ENCODE data around the gene ATP8B1.

The ATP8B1 gene

GRCh38 chr18:57715073-57715472 lies 88.0 kb downstream of the ATP8B1 start:
- DNase-seq, result no peak
- Histone ChIP-seq H4K8ac (ENCODE audit: low read depth, low read length) (no peak overlapping the region), H3K14ac (ENCODE audit: low read length) (no peak overlapping the region), H3K79me1 (ENCODE audit: low read length) (no peaks in the 10 kb centered on the region), H4K91ac (ENCODE audit: low read depth, low read length) (no peak overlapping the region), H3K79me2 (ENCODE audit: control insufficient read depth, insufficient read depth, low read length, poor library complexity) (no peaks in the 10 kb centered on the region), H3K4me1 (ENCODE audit: control insufficient read depth in 1 of 2, insufficient read depth in 2 of 2, low read length in 2 of 2) (peaks cover 5 to 7% of the 10 kb centered on the region in 2 experiments), H3K23ac (ENCODE audit: low read length) (no peak overlapping the region), H3K4ac (ENCODE audit: low read depth, low read length) (no peak overlapping the region), H2AK5ac (ENCODE audit: low read length) (no peak overlapping the region), H2AFZ (ENCODE audit: insufficient read depth, low read length, poor library complexity) (no peak overlapping the region), H3K27ac (ENCODE audit: low read depth, low read length) (no peak overlapping the region), H3K36me3 (ENCODE audit: control insufficient read depth in 1 of 2, insufficient read depth in 2 of 2, low read length in 2 of 2) (no peaks in the 10 kb centered on the region), H3K18ac (ENCODE audit: low read length) (no peak overlapping the region), H3K4me2 (ENCODE audit: low read length) (no peak overlapping the region), H4K12ac (ENCODE audit: low read depth, low read length) (no peak overlapping the region), H3K27me3 (ENCODE audit: insufficient read depth, low read length) (no peaks in the 10 kb centered on the region), H2BK12ac (ENCODE audit: low read length) (no peak overlapping the region), H3K4me3 (ENCODE audit: low read depth, low read length) (no peak overlapping the region), H2BK120ac (ENCODE audit: insufficient read depth, low read length, poor library complexity) (no peak overlapping the region), H2BK5ac (ENCODE audit: low read depth, low read length, poor library complexity) (no peak overlapping the region), H3K9me3 (ENCODE audit: insufficient read depth, low read depth, low read length) (no peaks in the 10 kb centered on the region), H3K9ac (ENCODE audit: low read length) (no peak overlapping the region)
- WGBS (ENCODE audit: extremely low coverage, insufficient coverage, insufficient read length), result no CpG with 5 or more reads among the region's 2 CpGs

GRCh38 chr18:57710226-57710625 lies 92.9 kb downstream of the ATP8B1 start:
- no peak overlapping the region for H3K4me3 ChIP-seq (ENCODE audit: low read depth, low read length)
- H3K9ac ChIP-seq (ENCODE audit: low read length), result no peak overlapping the region
- H3K4me2 ChIP-seq (ENCODE audit: low read length), result no peak overlapping the region
- no peak overlapping the region for H2BK120ac ChIP-seq (ENCODE audit: insufficient read depth, low read length, poor library complexity)
- no peaks in the 10 kb centered on the region for H3K79me2 ChIP-seq (ENCODE audit: control insufficient read depth, insufficient read depth, low read length, poor library complexity)
- no peaks in the 10 kb centered on the region for H3K27me3 ChIP-seq (ENCODE audit: insufficient read depth, low read length)
- no peaks in the 10 kb centered on the region for H3K79me1 ChIP-seq (ENCODE audit: low read length)
- H3K36me3 ChIP-seq (ENCODE audit: control insufficient read depth in 1 of 2, insufficient read depth in 2 of 2, low read length in 2 of 2), result no peaks in the 10 kb centered on the region
- H4K91ac ChIP-seq (ENCODE audit: low read depth, low read length), result no peak overlapping the region
- no peak for DNase-seq
- no peak overlapping the region for H2BK12ac ChIP-seq (ENCODE audit: low read length)
- no peak overlapping the region for H3K18ac ChIP-seq (ENCODE audit: low read length)
- no peak overlapping the region for H3K14ac ChIP-seq (ENCODE audit: low read length)
- H4K12ac ChIP-seq (ENCODE audit: low read depth, low read length), result no peak overlapping the region
- no peak overlapping the region for H3K4ac ChIP-seq (ENCODE audit: low read depth, low read length)
- no peak overlapping the region for H3K27ac ChIP-seq (ENCODE audit: low read depth, low read length)
- H2BK5ac ChIP-seq (ENCODE audit: low read depth, low read length, poor library complexity), result no peak overlapping the region
- H2AK5ac ChIP-seq (ENCODE audit: low read length), result no peak overlapping the region
- no peak overlapping the region for H4K8ac ChIP-seq (ENCODE audit: low read depth, low read length)
- peaks cover 8 to 10% of the 10 kb centered on the region in 2 experiments for H3K4me1 ChIP-seq (ENCODE audit: control insufficient read depth in 1 of 2, insufficient read depth in 2 of 2, low read length in 2 of 2)
- no peak overlapping the region for H3K23ac ChIP-seq (ENCODE audit: low read length)
- H2AFZ ChIP-seq (ENCODE audit: insufficient read depth, low read length, poor library complexity), result no peak overlapping the region
- no peaks in the 10 kb centered on the region for H3K9me3 ChIP-seq (ENCODE audit: insufficient read depth, low read depth, low read length)
- no CpG with 5 or more reads among the region's 4 CpGs for WGBS (ENCODE audit: extremely low coverage, insufficient coverage, insufficient read length)

GRCh38 chr18:57709335-57709734 lies 93.8 kb downstream of the ATP8B1 start:
- no peak overlapping the region for H3K4ac ChIP-seq (ENCODE audit: low read depth, low read length)
- no peak overlapping the region for H3K9ac ChIP-seq (ENCODE audit: low read length)
- no peak overlapping the region for H4K91ac ChIP-seq (ENCODE audit: low read depth, low read length)
- H3K23ac ChIP-seq (ENCODE audit: low read length), result no peak overlapping the region
- H3K27me3 ChIP-seq (ENCODE audit: insufficient read depth, low read length), result no peaks in the 10 kb centered on the region
- no peak for DNase-seq
- peaks cover 8 to 10% of the 10 kb centered on the region in 2 experiments for H3K4me1 ChIP-seq (ENCODE audit: control insufficient read depth in 1 of 2, insufficient read depth in 2 of 2, low read length in 2 of 2)
- no peak overlapping the region for H2BK5ac ChIP-seq (ENCODE audit: low read depth, low read length, poor library complexity)
- no peak overlapping the region for H4K12ac ChIP-seq (ENCODE audit: low read depth, low read length)
- H2AK5ac ChIP-seq (ENCODE audit: low read length), result no peak overlapping the region
- no peak overlapping the region for H3K4me3 ChIP-seq (ENCODE audit: low read depth, low read length)
- no peaks in the 10 kb centered on the region for H3K36me3 ChIP-seq (ENCODE audit: control insufficient read depth in 1 of 2, insufficient read depth in 2 of 2, low read length in 2 of 2)
- no peak overlapping the region for H3K27ac ChIP-seq (ENCODE audit: low read depth, low read length)
- no peak overlapping the region for H4K8ac ChIP-seq (ENCODE audit: low read depth, low read length)
- WGBS (ENCODE audit: extremely low coverage, insufficient coverage, insufficient read length), result no CpG with 5 or more reads among the region's 1 CpG
- no peaks in the 10 kb centered on the region for H3K79me1 ChIP-seq (ENCODE audit: low read length)
- no peak overlapping the region for H3K4me2 ChIP-seq (ENCODE audit: low read length)
- no peak overlapping the region for H2BK12ac ChIP-seq (ENCODE audit: low read length)
- no peak overlapping the region for H3K14ac ChIP-seq (ENCODE audit: low read length)
- no peak overlapping the region for H3K18ac ChIP-seq (ENCODE audit: low read length)
- no peaks in the 10 kb centered on the region for H3K79me2 ChIP-seq (ENCODE audit: control insufficient read depth, insufficient read depth, low read length, poor library complexity)
- H3K9me3 ChIP-seq (ENCODE audit: insufficient read depth, low read depth, low read length), result no peaks in the 10 kb centered on the region
- no peak overlapping the region for H2AFZ ChIP-seq (ENCODE audit: insufficient read depth, low read length, poor library complexity)
- no peak overlapping the region for H2BK120ac ChIP-seq (ENCODE audit: insufficient read depth, low read length, poor library complexity)

- Histone ChIP-seq H2AFZ (ENCODE audit: insufficient read depth, low read length, poor library complexity) (no peak overlapping the region), H4K91ac (ENCODE audit: low read depth, low read length) (no peak overlapping the region), H3K27ac (ENCODE audit: low read depth, low read length) (no peak overlapping the region), H4K12ac (ENCODE audit: low read depth, low read length) (no peak overlapping the region), H3K36me3 (ENCODE audit: control insufficient read depth in 1 of 2, insufficient read depth in 2 of 2, low read length in 2 of 2) (no peaks in the 10 kb centered on the region), H3K4me1 (ENCODE audit: control insufficient read depth in 1 of 2, insufficient read depth in 2 of 2, low read length in 2 of 2) (peaks cover 8 to 10% of the 10 kb centered on the region in 2 experiments), H2BK5ac (ENCODE audit: low read depth, low read length, poor library complexity) (no peak overlapping the region), H3K23ac (ENCODE audit: low read length) (no peak overlapping the region), H3K18ac (ENCODE audit: low read length) (no peak overlapping the region), H2BK12ac (ENCODE audit: low read length) (no peak overlapping the region), H3K4me2 (ENCODE audit: low read length) (no peak overlapping the region), H3K4me3 (ENCODE audit: low read depth, low read length) (no peak overlapping the region), H3K79me2 (ENCODE audit: control insufficient read depth, insufficient read depth, low read length, poor library complexity) (no peaks in the 10 kb centered on the region), H3K27me3 (ENCODE audit: insufficient read depth, low read length) (no peaks in the 10 kb centered on the region), H3K9me3 (ENCODE audit: insufficient read depth, low read depth, low read length) (no peaks in the 10 kb centered on the region), H3K14ac (ENCODE audit: low read length) (no peak overlapping the region), H3K4ac (ENCODE audit: low read depth, low read length) (no peak overlapping the region), H2AK5ac (ENCODE audit: low read length) (no peak overlapping the region), H2BK120ac (ENCODE audit: insufficient read depth, low read length, poor library complexity) (no peak overlapping the region), H3K9ac (ENCODE audit: low read length) (no peak overlapping the region), H4K8ac (ENCODE audit: low read depth, low read length) (no peak overlapping the region), H3K79me1 (ENCODE audit: low read length) (no peaks in the 10 kb centered on the region)
- no peak for DNase-seq
- WGBS (ENCODE audit: extremely low coverage, insufficient coverage, insufficient read length), result no CpG with 5 or more reads among the region's 3 CpGs
Observed at GRCh38 chr18:57708288-57708687, 94.8 kb downstream of the ATP8B1 start.
